ENCODE measurements around the gene PIP4K2A. TPM values are rescaled to one million over a fixed set of nuclear protein-coding genes. Genes with fewer than 3 reads are reported as not detected.

PIP4K2A gene
- total RNA-seq: 40.5 and 56.6 TPM in 2 replicates

DNA sequence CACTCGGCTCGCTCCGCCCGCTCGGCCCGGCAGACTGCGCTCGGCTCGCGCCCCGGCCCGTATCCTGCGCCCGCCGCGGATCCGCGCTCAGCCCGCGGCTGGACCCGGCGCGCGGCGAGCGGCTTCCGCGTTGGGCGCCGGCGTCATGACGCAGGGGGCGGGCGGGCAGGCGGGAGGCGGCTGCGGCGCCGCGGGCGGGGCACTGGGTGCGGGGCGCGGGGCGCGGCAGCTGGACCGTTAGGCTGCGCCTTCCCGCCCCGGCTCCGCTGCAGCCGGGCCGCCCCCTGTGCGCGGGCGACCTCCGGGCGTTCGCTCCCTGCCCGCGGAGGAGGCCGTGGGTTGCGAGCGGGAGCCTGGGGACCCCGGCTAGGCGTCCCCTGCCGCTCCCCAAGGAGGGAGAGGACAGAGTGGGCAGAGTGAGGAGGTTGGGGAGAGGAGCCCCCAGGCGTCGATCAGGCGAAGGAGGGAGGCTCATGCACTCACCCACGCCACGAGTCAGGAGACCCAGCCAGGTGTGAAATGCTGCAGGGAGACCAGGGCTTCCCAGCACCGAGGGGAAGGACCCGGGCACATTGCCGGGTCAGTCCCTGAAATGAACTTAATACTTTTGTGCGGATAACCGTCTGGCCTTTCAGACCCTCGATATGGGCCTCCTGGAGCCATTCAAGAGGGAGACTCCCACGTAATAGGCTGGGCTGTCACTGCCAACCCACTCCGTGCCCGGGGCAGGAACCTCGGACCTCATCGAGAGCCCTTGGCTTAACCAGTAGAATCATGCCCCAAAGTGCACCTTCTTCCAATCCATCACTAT lies at the start of gene PIP4K2A:
Gene PIP4K2A, minus strand, starts transcription at position 100 of the 811 bp plus-strand sequence. CDS start 252 bp downstream, outside the sequence.

Other genes starting within 250 kb of the PIP4K2A start
- gene ARMC3, start 213.5 kb upstream of the PIP4K2A start, total RNA-seq: not detected in 2 replicates